Gastroesophageal sphincter (tissue), 4 donors: Measurements from ENCODE around the gene CD47. TPM values are rescaled to one million over a fixed set of nuclear protein-coding genes. Genes with fewer than 3 reads are reported as not detected.

Source experiments
- ATAC-seq: fragments of 150-250 bp; one replicate; pipeline ENCODE4 v1.9.1; 2016; ENCODE audit warnings: mild to moderate bottlenecking, moderate library complexity
- H3K27ac ChIP-seq, 4 donors: fragments of 200-600 bp; sonication (generic) in 3 of 4; 1 replicate in 3 of 4; 2 replicates in 1 of 4; pipeline ENCODE4 v1.5.1; 2016 to 2019
- H3K27me3 ChIP-seq: fragments of 200-600 bp; sonication (generic); one replicate; pipeline ENCODE4 v1.5.1; 2019
- H3K36me3 ChIP-seq, 2 donors: fragments of 200-600 bp; sonication (generic); one replicate each; pipeline ENCODE4 v1.5.1; 2019; ENCODE audit warnings: control low read depth in 1 of 2
- H3K4me1 ChIP-seq, 3 donors: fragments of 200-600 bp; sonication (generic); 1 replicate in 2 of 3; 2 replicates in 1 of 3; pipeline ENCODE4 v1.5.1; 2016 to 2019; ENCODE audit warnings: control low read depth in 2 of 3
- H3K4me3 ChIP-seq, 2 donors: fragments of 200-600 bp; sonication (generic); one replicate each; pipeline ENCODE4 v1.5.1; 2019; ENCODE audit warnings: mild to moderate bottlenecking in 1 of 2, moderate library complexity in 1 of 2
- H3K9me3 ChIP-seq, 3 donors: fragments of 200-600 bp; sonication (generic); one replicate each; pipeline ENCODE4 v1.5.1; 2017 to 2019; ENCODE audit warnings: control low read depth in 2 of 3
- CTCF ChIP-seq, 4 experiments: fragments of 200-600 bp in 2 of 4; fragments of 450-650 bp in 2 of 4; sonication (generic) in 1 of 4; IDR thresholded peaks; one replicate each; pipeline ENCODE4 v1.5.1; 2017 to 2019; ENCODE audit warnings: antibody characterized with exemption in 4 of 4, mild to moderate bottlenecking in 2 of 4, moderate library complexity in 2 of 4
- EP300 ChIP-seq: sonication (generic); formaldehyde crosslinking; IDR thresholded peaks from one replicate; pipeline ENCODE4 v1.6.1; 2017; ENCODE audit warnings: antibody characterized with exemption, mild to moderate bottlenecking
- POLR2A ChIP-seq, 2 donors: fragments of 450-650 bp; IDR thresholded peaks; one replicate each; pipeline ENCODE4 v1.6.1; 2017; ENCODE audit warnings: antibody characterized with exemption in 2 of 2, mild to moderate bottlenecking in 2 of 2, moderate library complexity in 1 of 2
- POLR2AphosphoS5 ChIP-seq: sonication (generic); formaldehyde crosslinking; IDR thresholded peaks from one replicate; pipeline ENCODE4 v1.6.1; 2017; ENCODE audit warnings: antibody characterized with exemption
- WGBS, 2 donors: methylation state at CpG; one replicate each; pipeline ENCODE4 v1.1.5; 2018; ENCODE audit warnings: low coverage in 1 of 2; 5-methylcytosine and 5-hydroxymethylcytosine counted together
- total RNA-seq, 4 donors: library from RNA; depleted of rRNA; stranded (reverse); fragments of >200 nt; gene quantifications; one replicate each; pipeline ENCODE4 v1.1.0, GENCODE V29; 2016

Gene CD47
- total RNA-seq, 4 donors from 2014 or later: 60.0 to 91.5 (median 76.3) TPM

- Histone ChIP-seq H3K4me1 (no peaks in the 10 kb centered on the region), H3K36me3 (no peaks in the 10 kb centered on the region), H3K4me3 (no peak overlapping the region), H3K27me3 (no peaks in the 10 kb centered on the region), H3K27ac (no peak overlapping the region), H3K9me3 (no peaks in the 10 kb centered on the region)
- no peak for TF ChIP-seq POLR2AphosphoS5
- no peak for TF ChIP-seq EP300
- TF ChIP-seq POLR2A (IDR thresholded peaks at IDR 0.05): no peak
- TF ChIP-seq CTCF (IDR thresholded peaks at IDR 0.05): no peak
- 82 to 100% methylated on average over 1 to 2 of the region's 3 CpGs for WGBS, 2 donors
- no peak for ATAC-seq
Observed at GRCh38 chr3:108122276-108122675, 31.4 kb upstream of the CD47 start.

- no peaks in the 10 kb centered on the region for H3K4me1 ChIP-seq
- H3K27ac ChIP-seq: no peak overlapping the region
- ATAC-seq: no peak
- H3K27me3 ChIP-seq: no peaks in the 10 kb centered on the region
- no peaks in the 10 kb centered on the region for H3K36me3 ChIP-seq
- no peaks in the 10 kb centered on the region for H3K9me3 ChIP-seq
- 93 to 94% methylated on average over 3 of the region's 3 CpGs for WGBS, 2 donors
- no peak overlapping the region for H3K4me3 ChIP-seq
- TF ChIP-seq CTCF (IDR thresholded peaks at IDR 0.05) (no peak), POLR2A (IDR thresholded peaks at IDR 0.05) (no peak), POLR2AphosphoS5 (no peak), EP300 (no peak)
Observed at GRCh38 chr3:108119398-108120104, 28.7 kb upstream of the CD47 start.

- Histone ChIP-seq H3K4me1 (no peaks in the 10 kb centered on the region), H3K9me3 (no peaks in the 10 kb centered on the region), H3K27ac (no peak overlapping the region), H3K27me3 (no peaks in the 10 kb centered on the region), H3K36me3 (no peaks in the 10 kb centered on the region), H3K4me3 (no peak overlapping the region)
- TF ChIP-seq POLR2AphosphoS5 (no peak), EP300 (no peak), CTCF (IDR thresholded peaks at IDR 0.05) (no peak)
- 60 to 79% methylated on average over 3 to 6 of the region's 6 CpGs for WGBS, 2 donors
- ATAC-seq: no peak
Observed at GRCh38 chr3:108118038-108118768, 27.4 kb upstream of the CD47 start.

GRCh38 chr3:108117241-108117775 lies 26.5 kb upstream of the CD47 start:
- Histone ChIP-seq H3K27ac (no peak overlapping the region), H3K36me3 (no peaks in the 10 kb centered on the region), H3K27me3 (no peaks in the 10 kb centered on the region), H3K9me3 (no peaks in the 10 kb centered on the region), H3K4me1 (no peaks in the 10 kb centered on the region), H3K4me3 (no peak overlapping the region)
- ATAC-seq: no peak
- 46 to 57% methylated on average over 5 to 6 of the region's 6 CpGs for WGBS, 2 donors
- TF ChIP-seq POLR2A (IDR thresholded peaks at IDR 0.05): no peak
- no peak for TF ChIP-seq EP300
- no peak for TF ChIP-seq POLR2AphosphoS5
- no peak for TF ChIP-seq CTCF (IDR thresholded peaks at IDR 0.05)
